CD4-positive, alpha-beta T cell treated with Interleukin-4 for 1 hour (primary cell): ENCODE measurements around the gene ARL9.

Experiments
- DNase-seq, 2 donors: peaks; one replicate each; pipeline ENCODE4 v3.0.0-alpha.2; 2020 to 2022

Gene ARL9

GRCh38 chr4:56505269-56506130 is at the start of gene ARL9:
Gene ARL9, plus strand, starts transcription at chr4:56505791. Its CDS starts 72 bp downstream, at chr4:56505863.
- DNase-seq, result peak; percentile 44 to 62

- no peak for DNase-seq
Observed at GRCh38 chr4:56460085-56460484, 45.5 kb upstream of the ARL9 start.

- DNase-seq, result no peak
Observed at GRCh38 chr4:56462157-56462556, 43.4 kb upstream of the ARL9 start.

- DNase-seq, result no peak
Observed at GRCh38 chr4:56463711-56464110, 41.9 kb upstream of the ARL9 start.

- no peak for DNase-seq
Observed at GRCh38 chr4:56464581-56464980, 41.0 kb upstream of the ARL9 start.

- DNase-seq, result no peak
Observed at GRCh38 chr4:56465599-56466295, 39.8 kb upstream of the ARL9 start.

- DNase-seq, result peak in 1 of 2 donors; percentile 27
Observed at GRCh38 chr4:56466296-56466761, 39.3 kb upstream of the ARL9 start.

GRCh38 chr4:56466910-56467283 is 38.7 kb upstream of the ARL9 start:
- no peak for DNase-seq

- DNase-seq, result peak; percentile 91 to 92
Observed at GRCh38 chr4:56467284-56468096, 38.1 kb upstream of the ARL9 start, which contains the start of gene SRP72. Gene SRP72, plus strand, starts transcription at chr4:56467617. Its CDS starts 19 bp downstream, at chr4:56467636.

GRCh38 chr4:56468097-56468422 is 37.5 kb upstream of the ARL9 start:
- peak in 1 of 2 donors; percentile 46 for DNase-seq

- peak in 1 of 2 donors; percentile 13 for DNase-seq
Observed at GRCh38 chr4:56469489-56470210, 35.9 kb upstream of the ARL9 start.

GRCh38 chr4:56475917-56476316 is 29.7 kb upstream of the ARL9 start:
- no peak for DNase-seq

- DNase-seq, result no peak
Observed at GRCh38 chr4:56477192-56477702, 28.3 kb upstream of the ARL9 start.

GRCh38 chr4:56480691-56481090 is 24.9 kb upstream of the ARL9 start:
- no peak for DNase-seq

- DNase-seq, result no peak
Observed at GRCh38 chr4:56496241-56496640, 9.3 kb upstream of the ARL9 start.

- DNase-seq, result no peak
Observed at GRCh38 chr4:56511098-56511497, 5.5 kb downstream of the ARL9 start.

- DNase-seq, result no peak
Observed at GRCh38 chr4:56512166-56512565, 6.6 kb downstream of the ARL9 start.

- DNase-seq, result no peak
Observed at GRCh38 chr4:56513517-56513916, 7.9 kb downstream of the ARL9 start.

- peak; percentile 84 to 85 for DNase-seq
Observed at GRCh38 chr4:56530269-56531148, 24.9 kb downstream of the ARL9 start.

GRCh38 chr4:56531149-56531770 is 25.7 kb downstream of the ARL9 start:
- no peak for DNase-seq

- DNase-seq, result no peak
Observed at GRCh38 chr4:56531823-56532222, 26.2 kb downstream of the ARL9 start.
